Mesenchymal stem cell (in vitro differentiated cells and primary cell): ENCODE data around the gene C1orf116.

Experiments
- DNase-seq: peaks from one replicate; pipeline ENCODE4 v3.0.0-alpha.2; 2013
- H2AFZ ChIP-seq: one replicate; pipeline ENCODE4 v1.6.1; 2013; ENCODE audit warnings: low read depth, mild to moderate bottlenecking, control low read depth, inconsistent platforms, low read length, moderate library complexity
- H2AK5ac ChIP-seq: 2 replicates; pipeline ENCODE4 v1.6.1; 2013; ENCODE audit warnings: low read length, moderate library complexity, mild to moderate bottlenecking, inconsistent platforms; ENCODE audit not compliant: severe bottlenecking
- H2BK120ac ChIP-seq: one replicate; pipeline ENCODE4 v1.6.1; 2013; ENCODE audit warnings: low read depth, mild to moderate bottlenecking, inconsistent platforms, low read length, moderate library complexity
- H2BK12ac ChIP-seq, 2 experiments: one replicate each; pipeline ENCODE4 v1.6.1; 2013; ENCODE audit warnings: inconsistent platforms in 2 of 2, low read length in 2 of 2, mild to moderate bottlenecking in 2 of 2, moderate library complexity in 2 of 2, control low read depth in 1 of 2
- H2BK15ac ChIP-seq: one replicate; pipeline ENCODE4 v1.6.1; 2013; ENCODE audit warnings: mild to moderate bottlenecking, low read depth, inconsistent platforms; ENCODE audit not compliant: poor library complexity, severe bottlenecking
- H2BK5ac ChIP-seq: 2 replicates; pipeline ENCODE4 v1.6.1; 2013; ENCODE audit warnings: low read depth, mild to moderate bottlenecking, low read length, control low read depth, inconsistent platforms; ENCODE audit not compliant: poor library complexity, severe bottlenecking
- H3K14ac ChIP-seq, 2 experiments: one replicate each; pipeline ENCODE4 v1.6.1; 2013; ENCODE audit warnings: inconsistent platforms in 2 of 2, low read length in 2 of 2, control low read depth in 1 of 2, mild to moderate bottlenecking in 1 of 2, moderate library complexity in 1 of 2
- H3K18ac ChIP-seq, 2 experiments: one replicate each; pipeline ENCODE4 v1.6.1; 2013; ENCODE audit warnings: inconsistent platforms in 2 of 2, low read length in 2 of 2, control low read depth in 1 of 2, low read depth in 1 of 2, mild to moderate bottlenecking in 1 of 2
- H3K23ac ChIP-seq, 2 experiments: one replicate each; pipeline ENCODE4 v1.6.1; 2013; ENCODE audit warnings: inconsistent platforms in 2 of 2, low read length in 2 of 2, mild to moderate bottlenecking in 2 of 2, moderate library complexity in 2 of 2, control low read depth in 1 of 2
- H3K27ac ChIP-seq: 2 replicates; pipeline ENCODE4 v1.5.1; 2013; ENCODE audit warnings: mild to moderate bottlenecking, moderate library complexity, low read length, control low read depth, inconsistent platforms; ENCODE audit not compliant: poor library complexity, severe bottlenecking
- H3K27me3 ChIP-seq, 2 experiments: 2 replicates each; pipeline versions ENCODE4 v1.6.1 to v1.7.0; 2013; ENCODE audit warnings: low read length in 2 of 2, mild to moderate bottlenecking in 2 of 2, moderate library complexity in 2 of 2, control low read depth in 1 of 2, inconsistent platforms in 1 of 2; ENCODE audit not compliant: control insufficient read depth in 1 of 2, insufficient read depth in 1 of 2
- H3K36me3 ChIP-seq, 2 experiments: 2 replicates each; pipeline versions ENCODE4 v1.6.1 to v1.7.0; 2013; ENCODE audit warnings: low read length in 2 of 2, control low read depth in 1 of 2, inconsistent platforms in 1 of 2, low read depth in 1 of 2, mild to moderate bottlenecking in 1 of 2; ENCODE audit not compliant: insufficient read depth in 2 of 2, control insufficient read depth in 1 of 2
- H3K4ac ChIP-seq, 2 experiments: one replicate each; pipeline ENCODE4 v1.6.1; 2013; ENCODE audit warnings: inconsistent platforms in 2 of 2, low read length in 2 of 2, mild to moderate bottlenecking in 2 of 2, moderate library complexity in 2 of 2, control low read depth in 1 of 2, low read depth in 1 of 2
- H3K4me1 ChIP-seq: 2 replicates; pipeline ENCODE4 v1.6.1; 2013; ENCODE audit warnings: low read depth, low read length, control low read depth; ENCODE audit not compliant: control insufficient read depth, insufficient read depth
- H3K4me2 ChIP-seq: 2 replicates; pipeline ENCODE4 v1.6.1; 2013; ENCODE audit warnings: low read length, mild to moderate bottlenecking, inconsistent platforms; ENCODE audit not compliant: poor library complexity, severe bottlenecking
- H3K4me3 ChIP-seq, 2 experiments: 2 replicates each; pipeline versions ENCODE4 v1.5.1 to v1.7.0; 2013; ENCODE audit warnings: low read length in 2 of 2, mild to moderate bottlenecking in 2 of 2, control low read depth in 1 of 2, low read depth in 1 of 2; ENCODE audit not compliant: insufficient read depth in 1 of 2
- H3K79me1 ChIP-seq: replicated peaks from 2 replicates; pipeline ENCODE4 v1.6.1; 2013; ENCODE audit warnings: mild to moderate bottlenecking, control low read depth, low read length, inconsistent platforms; ENCODE audit not compliant: poor library complexity, severe bottlenecking
- H3K9ac ChIP-seq: 2 replicates; pipeline ENCODE4 v1.7.0; 2013; ENCODE audit warnings: mild to moderate bottlenecking, low read length, moderate library complexity
- H3K9me3 ChIP-seq: 2 replicates; pipeline ENCODE4 v1.7.0; 2013; ENCODE audit warnings: mild to moderate bottlenecking, low read length; ENCODE audit not compliant: control insufficient read depth
- H4K8ac ChIP-seq: one replicate; pipeline ENCODE4 v1.6.1; 2013; ENCODE audit warnings: inconsistent platforms, mild to moderate bottlenecking, low read length, moderate library complexity
- H4K91ac ChIP-seq: one replicate; pipeline ENCODE4 v1.6.1; 2013; ENCODE audit warnings: mild to moderate bottlenecking, low read length, inconsistent platforms
- WGBS: methylation state at CpG from one replicate; pipeline ENCODE4 v1.1.7; 2013; ENCODE audit warnings: mixed read lengths; 5-methylcytosine and 5-hydroxymethylcytosine counted together

Gene C1orf116

GRCh38 chr1:207025146-207025880, 7.2 kb downstream of the C1orf116 start:
- DNase-seq: peak; percentile 41
- WGBS: 49% methylated on average over 4 of the region's 5 CpGs
- Histone ChIP-seq H3K27me3 (no peaks in the 10 kb centered on the region), H3K4me1 (peaks cover 22% of the 10 kb centered on the region), H2BK15ac (peak overlapping the region; percentile 33), H3K4ac (no peak overlapping the region), H3K9me3 (no peaks in the 10 kb centered on the region), H3K18ac (peak overlapping the region; percentile 26 to 83), H2BK5ac (peak overlapping the region; percentile 77), H2BK120ac (peak overlapping the region; percentile 6), H3K36me3 (no peaks in the 10 kb centered on the region), H3K23ac (no peak overlapping the region), H4K8ac (peak overlapping the region; percentile 87), H3K79me1 (no peaks in the 10 kb centered on the region), H3K9ac (no peak overlapping the region), H4K91ac (peak overlapping the region; percentile 19), H2BK12ac (peak overlapping the region in 1 of 2 experiments; percentile 29), H3K14ac (peak overlapping the region in 1 of 2 experiments; percentile 72), H2AFZ (no peak overlapping the region), H3K27ac (peak overlapping the region; percentile 99), H3K4me2 (peak overlapping the region; percentile 33), H3K4me3 (no peak overlapping the region), H2AK5ac (peak overlapping the region; percentile 93)

DNA sequence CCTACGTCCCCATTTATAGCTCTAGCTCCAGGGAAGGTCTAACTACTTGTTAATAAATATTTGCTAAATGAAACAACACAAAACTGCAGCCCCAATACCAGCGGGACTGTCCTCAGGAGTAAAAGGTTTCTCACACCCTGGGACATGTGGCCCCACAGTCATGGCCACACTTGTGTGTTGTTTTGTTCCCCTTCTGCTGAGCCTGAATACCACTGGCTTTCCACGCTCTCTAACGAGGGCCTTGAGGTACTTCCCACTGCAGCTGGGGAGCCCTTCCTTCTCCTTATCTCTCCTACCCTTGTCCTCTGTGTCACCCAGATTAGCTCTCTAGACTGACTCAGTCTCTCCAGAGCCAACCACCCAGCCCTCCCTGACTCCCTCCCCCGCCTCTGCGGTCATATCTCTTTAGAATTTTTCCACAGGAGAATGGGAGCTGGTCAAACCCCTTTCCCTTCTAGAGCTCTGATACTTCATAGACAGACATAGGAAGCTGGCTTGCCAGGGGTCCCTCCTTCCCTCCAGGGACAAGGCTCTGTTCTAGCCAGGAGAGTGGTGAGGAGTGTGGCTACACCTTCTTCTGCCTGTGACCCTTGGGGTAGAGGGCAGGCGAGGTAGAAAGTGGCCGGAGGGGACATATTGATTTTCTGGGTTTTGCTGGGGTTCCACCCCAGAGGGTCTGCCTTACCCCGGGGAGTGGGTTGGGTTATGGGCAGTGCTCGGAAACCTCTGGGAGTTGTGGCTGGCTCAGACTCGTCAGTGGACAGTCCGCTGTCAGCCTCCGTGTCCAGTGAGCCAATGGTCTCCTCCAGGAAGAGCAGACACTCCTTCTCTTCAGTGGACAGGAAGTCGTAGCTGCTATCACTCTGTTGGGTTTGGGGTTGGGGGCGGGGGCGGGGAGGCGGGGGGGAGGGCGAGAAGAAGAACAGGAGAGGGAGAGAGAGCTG, 8.1 kb downstream of the C1orf116 start:
- H4K8ac ChIP-seq: peak overlapping the region; percentile 27
- peak overlapping the region; percentile 33 for H2BK15ac ChIP-seq
- no peak overlapping the region for H3K4me2 ChIP-seq
- DNase-seq: no peak
- peak overlapping the region; percentile 77 for H2BK120ac ChIP-seq
- H3K18ac ChIP-seq: peak overlapping the region; percentile 1 to 70
- no peak overlapping the region for H3K23ac ChIP-seq
- peak overlapping the region; percentile 99 for H3K27ac ChIP-seq
- peak overlapping the region; percentile 66 for H2BK5ac ChIP-seq
- peak overlapping the region; percentile 7 to 32 for H3K4ac ChIP-seq
- no peaks in the 10 kb centered on the region for H3K9me3 ChIP-seq
- peak overlapping the region; percentile 38 to 61 for H2BK12ac ChIP-seq
- no peak overlapping the region for H3K9ac ChIP-seq
- no peaks in the 10 kb centered on the region for H3K36me3 ChIP-seq
- no peaks in the 10 kb centered on the region for H3K27me3 ChIP-seq
- 75% methylated on average over 13 of the region's 18 CpGs for WGBS
- H3K14ac ChIP-seq: no peak overlapping the region
- H3K4me1 ChIP-seq: peaks cover 22% of the 10 kb centered on the region
- H3K4me3 ChIP-seq: no peak overlapping the region
- no peaks in the 10 kb centered on the region for H3K79me1 ChIP-seq
- H2AK5ac ChIP-seq: peak overlapping the region; percentile 13
- peak overlapping the region; percentile 14 for H4K91ac ChIP-seq
- peak overlapping the region; percentile 36 for H2AFZ ChIP-seq

DNA sequence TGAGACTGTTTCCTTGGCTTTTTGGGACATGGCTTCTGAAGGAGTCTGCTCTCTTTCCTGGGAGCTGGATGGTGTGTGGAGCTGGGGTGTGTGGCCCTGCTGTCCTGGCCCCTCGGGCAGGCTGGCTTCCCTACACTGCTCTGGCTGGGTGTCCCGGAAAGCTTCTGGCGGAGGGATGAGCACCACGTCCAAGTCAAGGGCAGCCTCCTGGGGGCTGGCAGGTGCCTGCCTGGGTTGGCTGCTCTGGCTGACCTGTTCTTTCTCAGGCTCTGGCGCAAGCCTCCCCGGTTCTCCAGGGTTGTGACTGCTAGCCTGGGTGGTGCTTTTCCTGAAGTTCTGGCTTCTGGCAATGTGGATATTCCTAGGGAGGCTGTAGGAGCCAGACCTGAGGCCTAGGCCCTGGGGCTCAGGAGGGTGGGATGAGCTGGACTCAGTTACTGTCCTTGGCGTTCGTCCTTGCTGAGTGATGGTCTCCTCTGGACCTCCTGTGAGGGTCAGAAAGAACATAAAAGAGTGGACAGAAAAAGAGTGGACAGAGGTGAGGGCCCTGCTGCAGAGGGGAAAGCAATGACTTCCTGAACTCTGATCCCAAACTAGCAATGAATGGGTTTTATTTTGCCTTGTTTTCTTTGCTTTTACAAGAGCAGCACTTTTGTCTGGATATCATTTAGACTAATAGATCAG, 9.4 kb downstream of the C1orf116 start:
- Histone ChIP-seq H3K4me3 (no peak overlapping the region), H3K36me3 (no peaks in the 10 kb centered on the region), H2BK12ac (no peak overlapping the region), H4K8ac (no peak overlapping the region), H2AK5ac (peak overlapping the region; percentile 71), H3K79me1 (no peaks in the 10 kb centered on the region), H3K27me3 (no peaks in the 10 kb centered on the region), H2AFZ (no peak overlapping the region), H2BK5ac (no peak overlapping the region), H3K4me1 (peaks cover 22% of the 10 kb centered on the region), H2BK15ac (no peak overlapping the region), H3K27ac (no peak overlapping the region), H3K4ac (no peak overlapping the region), H3K4me2 (no peak overlapping the region), H4K91ac (no peak overlapping the region), H3K23ac (no peak overlapping the region), H2BK120ac (no peak overlapping the region), H3K14ac (peak overlapping the region in 1 of 2 experiments; percentile 45), H3K9me3 (no peaks in the 10 kb centered on the region), H3K9ac (no peak overlapping the region), H3K18ac (no peak overlapping the region)
- WGBS: 94% methylated on average over 8 of the region's 8 CpGs
- DNase-seq: no peak
